ENCODE results near the gene EIF5AL1. TPM values are rescaled to one million over a fixed set of nuclear protein-coding genes. Genes with fewer than 3 reads are reported as not detected.

EIF5AL1 gene
- total and polyA plus RNA-seq, 2 of the 13 experiments (the other 11 are each of a cell fraction or from before 2014, with no cell fraction given) = 0.22 to 0.50 TPM

DNA sequence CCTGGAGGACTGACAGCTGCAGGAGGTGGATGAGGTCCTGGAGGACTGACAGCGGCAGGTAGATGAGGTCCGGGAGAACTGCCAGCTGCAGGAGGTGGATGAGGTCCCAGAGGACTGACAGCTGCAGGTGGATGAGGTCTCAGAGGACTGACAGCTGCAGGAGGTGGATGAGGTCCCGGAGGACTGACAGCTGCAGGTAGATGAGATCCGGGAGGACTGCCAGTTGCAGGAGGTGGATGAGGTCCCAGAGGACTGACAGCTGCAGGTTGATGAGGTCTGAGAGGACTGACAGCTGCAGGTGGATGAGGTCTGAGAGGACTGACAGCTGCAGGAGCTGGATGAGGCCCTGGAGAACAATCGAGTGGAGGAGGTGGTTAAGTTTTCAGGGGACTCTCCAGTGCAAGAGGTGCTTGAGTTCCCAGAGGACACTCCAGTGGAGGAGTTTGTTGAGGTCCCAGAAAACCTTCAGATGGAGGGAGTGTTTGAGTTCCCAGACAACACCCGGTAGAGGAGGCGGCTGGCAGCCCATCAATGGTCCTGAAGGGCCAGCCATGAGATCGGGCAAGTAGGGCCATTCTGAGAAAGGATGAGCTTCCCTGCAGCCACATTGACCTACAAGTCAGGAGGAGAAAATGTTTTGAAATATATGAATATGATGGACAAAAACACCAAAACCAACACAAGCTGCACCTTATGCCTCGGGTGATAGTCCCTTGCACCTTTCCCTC is 4.7 kb upstream of the EIF5AL1 start:
- H3K79me2 ChIP-seq (ENCODE audit: insufficient read depth, low read length) = no peaks in the 10 kb centered on the region
- ATAC-seq (no peak), DNase-seq (ENCODE audit: low spot score) (no peak), FAIRE-seq (no peak)
- H3K4me3 ChIP-seq (replicated peaks in 1 of 3; ENCODE audit: insufficient read depth in 1 of 3, low read depth in 2 of 3, low read length in 3 of 3) = no peak overlapping the region
- peaks cover 0 to 10% of the 10 kb centered on the region in 2 experiments; a peak in 2 of 5 replicates for H3K27me3 ChIP-seq (ENCODE audit: control insufficient read depth in 1 of 2, insufficient read depth in 2 of 2, low read length in 2 of 2)
- no peak overlapping the region for H3K27ac ChIP-seq (ENCODE audit: extremely low read length, insufficient read depth, low read length)
- H3K36me3 ChIP-seq (replicated peaks in 1 of 2; ENCODE audit: control insufficient read depth in 1 of 2, insufficient read depth in 2 of 2, low read length in 2 of 2) = no peaks in the 10 kb centered on the region
- ChIA-PET POLR2A (no interaction called here), CTCF (ENCODE audit: low intra/inter-chr PET ratio, low total read pairs) (no interaction called here)
- 2% methylated on average over 9 of the region's 9 CpGs for WGBS (ENCODE audit: low lambda C conversion rate)
- H3K4me1 ChIP-seq (ENCODE audit: insufficient read depth, low read length) = no peaks in the 10 kb centered on the region
- intact Hi-C loops (cut with micrococcal nuclease; ENCODE audit: unreplicated experiment) (no loop called here), in situ Hi-C loops (cut with HindIII; ENCODE audit: extremely low pct_ligation_motif_present, low pct_unique_long_range_greater_than_20kb) (no loop called here)
- H4K20me1 ChIP-seq (ENCODE audit: insufficient read depth, low read length) = no peaks in the 10 kb centered on the region
- no TSS peak for BruUV-seq (replicated peaks)
- H2AFZ ChIP-seq (ENCODE audit: low read length) = no peak overlapping the region
- no peaks in the 10 kb centered on the region for H3K9me3 ChIP-seq (ENCODE audit: low read length)
- no peak overlapping the region for H3K4me2 ChIP-seq (ENCODE audit: low read depth, low read length)
- no peak overlapping the region for H3K9ac ChIP-seq (ENCODE audit: insufficient read depth, low read depth, low read length)
- TF ChIP-seq THAP9 (CRISPR knock-in tag; IDR thresholded peaks at IDR 0.05; ENCODE audit: borderline replicate concordance) (no peak), ATF7-NPFF (CRISPR knock-in tag; IDR thresholded peaks at IDR 0.05; ENCODE audit: low read depth) (no peak), ZNF263 (CRISPR knock-in tag; IDR thresholded peaks at IDR 0.05) (no peak), NFAT5 (CRISPR knock-in tag; IDR thresholded peaks at IDR 0.05) (no peak), PRPF4 (IDR thresholded peaks at IDR 0.05; ENCODE audit: low read depth, low read length, poor library complexity, severe bottlenecking) (no peak), HNRNPUL1 (IDR thresholded peaks at IDR 0.05; ENCODE audit: low read depth, low read length) (no peak), GABPA (IDR thresholded peaks at IDR 0.05; ENCODE audit: low read depth, low read length) (no peak), GABPA (CRISPR knock-in tag; IDR thresholded peaks at IDR 0.05; ENCODE audit: low read depth) (no peak), POLR2AphosphoS5 (IDR thresholded peaks at IDR 0.05; ENCODE audit: low read depth, low read length) (no peak), ZNF672 (CRISPR knock-in tag; IDR thresholded peaks at IDR 0.05) (no peak), ZNF703 (CRISPR knock-in tag; IDR thresholded peaks at IDR 0.05; ENCODE audit: borderline replicate concordance) (no peak), CBX2 (IDR thresholded peaks at IDR 0.05; ENCODE audit: low read depth, low read length) (no peak), CBX2 (CRISPR knock-in tag; IDR thresholded peaks at IDR 0.05; ENCODE audit: low read depth) (no peak), TP53 (CRISPR knock-in tag; conservative IDR thresholded peaks at IDR 0.05) (no peak)
- TF ChIP-seq, protein P1, sequence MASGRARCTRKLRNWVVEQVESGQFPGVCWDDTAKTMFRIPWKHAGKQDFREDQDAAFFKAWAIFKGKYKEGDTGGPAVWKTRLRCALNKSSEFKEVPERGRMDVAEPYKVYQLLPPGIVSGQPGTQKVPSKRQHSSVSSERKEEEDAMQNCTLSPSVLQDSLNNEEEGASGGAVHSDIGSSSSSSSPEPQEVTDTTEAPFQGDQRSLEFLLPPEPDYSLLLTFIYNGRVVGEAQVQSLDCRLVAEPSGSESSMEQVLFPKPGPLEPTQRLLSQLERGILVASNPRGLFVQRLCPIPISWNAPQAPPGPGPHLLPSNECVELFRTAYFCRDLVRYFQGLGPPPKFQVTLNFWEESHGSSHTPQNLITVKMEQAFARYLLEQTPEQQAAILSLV (CRISPR knock-in tag; IDR thresholded peaks at IDR 0.05; ENCODE audit: borderline replicate concordance) = no peak
